Medulla oblongata (tissue), 1 donor: Measurements from ENCODE around the gene CLMN.
"Not testable (repeated sequence)": the region's sequence is repeated elsewhere in the genome, so short reads cannot be mapped to it uniquely, and the experiment has no call there.

Experiments
- DNase-seq: peaks from one replicate; pipeline ENCODE4 v3.0.0-alpha.2; 2015; ENCODE audit errors: extremely low spot score

CLMN gene

GRCh38 chr14:95288672-95289322, 30.9 kb downstream of the CLMN start:
- no peak for DNase-seq

GRCh38 chr14:95287176-95287754, 32.4 kb downstream of the CLMN start:
- no peak for DNase-seq

- DNase-seq: no peak
These were observed 33.1 kb downstream of the CLMN start for GRCh38 chr14:95286645-95287044.

GRCh38 chr14:95285566-95285965, 34.1 kb downstream of the CLMN start:
- DNase-seq: no peak

- not testable (repeated sequence) for DNase-seq
These were observed 35.9 kb downstream of the CLMN start for GRCh38 chr14:95283802-95284201.

GRCh38 chr14:95282986-95283380, 36.7 kb downstream of the CLMN start:
- DNase-seq: not testable (repeated sequence)

- DNase-seq: no peak
These were observed 37.2 kb downstream of the CLMN start for GRCh38 chr14:95282354-95282985.

- DNase-seq: no peak
These were observed 38.0 kb downstream of the CLMN start for GRCh38 chr14:95281560-95282176.

GRCh38 chr14:95275494-95275893, 44.2 kb downstream of the CLMN start:
- DNase-seq: no peak

- no peak for DNase-seq
These were observed 44.8 kb downstream of the CLMN start for GRCh38 chr14:95274874-95275273.

- DNase-seq: no peak
These were observed 45.4 kb downstream of the CLMN start for GRCh38 chr14:95274279-95274678.

- no peak for DNase-seq
These were observed 46.4 kb downstream of the CLMN start for GRCh38 chr14:95273001-95273978.

GRCh38 chr14:95272057-95272456, 47.7 kb downstream of the CLMN start:
- DNase-seq: no peak

- no peak for DNase-seq
These were observed 49.5 kb downstream of the CLMN start for GRCh38 chr14:95270203-95270602.

- DNase-seq: no peak
These were observed 50.2 kb downstream of the CLMN start for GRCh38 chr14:95269493-95269892.

GRCh38 chr14:95268350-95268749, 51.4 kb downstream of the CLMN start:
- DNase-seq: no peak

GRCh38 chr14:95267306-95267705, 52.4 kb downstream of the CLMN start:
- no peak for DNase-seq

- DNase-seq: no peak
These were observed 54.3 kb downstream of the CLMN start for GRCh38 chr14:95265106-95266094.

GRCh38 chr14:95264271-95264973, 55.3 kb downstream of the CLMN start:
- no peak for DNase-seq
